Heart left ventricle (tissue), 13 donors: ENCODE measurements around the gene RAPGEFL1.

ENCODE experiments used
- POLR2A ChIP-seq, 2 donors: fragments of 450-650 bp; IDR thresholded peaks; one replicate each; pipeline ENCODE4 v1.6.1; 2017; ENCODE audit warnings: antibody characterized with exemption in 2 of 2, mild to moderate bottlenecking in 2 of 2, moderate library complexity in 2 of 2
- TF ChIP-seq, protein P1 (sequence below), 12 donors: fragments of 200-600 bp; sonication (generic) in 4 of 12; IDR thresholded peaks; one replicate each; pipeline versions ENCODE4 v1.5.0 to v1.8.0; 2018 to 2022; ENCODE audit warnings: antibody characterized with exemption in 12 of 12, mild to moderate bottlenecking in 5 of 12
- donor health status: ischemic (EF 13 %, LVEDD 7.1; RV severe dilation, severe dysfunction).
- donor health status: DM: no; HTN: yes; CAD: no.
- donor health status: DM: no; HTN: no; CAD: no.
- donor health status: ischemic (EF 25% LVEDD 6.9; RV normal size, moderate dysfunction).
- donor health status: ischemic (EF 25% LVEDD 5.7; RV mildly dilated, moderate dysfunction).
- donor health status: ischemic (EF 35%, LVEDD 5.7; RV mildly dilated, moderate dysfunction).
- donor health status: nonischemic (EF 11% LVEDD 7.7; RV severe dilation, severe dysfunction).
- donor health status: DM: yes; HTN: yes; CAD: no.
- donor health status: PGD.
- donor health status: ischemic (EF 29% LVEDD 5.4; RV normal size, mild dysfunction).
- donor health status: nonischemic (EF 23%, LVEDD 6.1; RV moderate dilation, normal function).

DNA sequence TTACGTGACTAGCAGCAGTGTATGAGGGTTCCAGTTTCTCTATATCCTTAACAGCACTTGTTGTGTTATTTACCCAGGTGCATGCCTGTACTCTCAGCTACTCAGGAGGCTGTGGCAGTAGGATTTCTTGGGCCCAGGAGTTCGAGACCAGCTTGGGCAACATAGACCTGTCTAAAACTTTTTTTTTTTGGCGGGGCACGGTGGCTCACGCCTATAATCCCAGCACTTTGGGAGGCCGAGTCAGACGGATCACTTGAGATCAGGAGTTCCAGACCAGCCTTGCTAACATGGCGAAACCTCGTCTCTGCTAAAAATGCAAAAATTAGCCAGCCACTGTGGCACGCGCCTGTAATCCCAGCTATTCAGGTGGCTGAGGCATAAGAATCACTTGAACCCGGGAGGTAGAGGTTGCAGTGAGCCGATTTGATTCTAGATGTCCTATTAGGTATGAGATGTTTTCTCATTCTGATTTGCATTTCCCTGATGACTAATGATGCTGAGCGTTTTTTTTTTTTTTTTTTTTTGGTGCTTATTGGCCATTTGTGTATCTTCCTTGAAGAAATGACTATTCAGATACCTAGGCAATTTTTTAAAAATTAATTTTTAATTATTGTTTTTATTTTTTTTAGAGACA, 23.6 kb upstream of the RAPGEFL1 start:
- TF ChIP-seq POLR2A (IDR thresholded peaks at IDR 0.05) = no peak
- TF ChIP-seq, protein P1, sequence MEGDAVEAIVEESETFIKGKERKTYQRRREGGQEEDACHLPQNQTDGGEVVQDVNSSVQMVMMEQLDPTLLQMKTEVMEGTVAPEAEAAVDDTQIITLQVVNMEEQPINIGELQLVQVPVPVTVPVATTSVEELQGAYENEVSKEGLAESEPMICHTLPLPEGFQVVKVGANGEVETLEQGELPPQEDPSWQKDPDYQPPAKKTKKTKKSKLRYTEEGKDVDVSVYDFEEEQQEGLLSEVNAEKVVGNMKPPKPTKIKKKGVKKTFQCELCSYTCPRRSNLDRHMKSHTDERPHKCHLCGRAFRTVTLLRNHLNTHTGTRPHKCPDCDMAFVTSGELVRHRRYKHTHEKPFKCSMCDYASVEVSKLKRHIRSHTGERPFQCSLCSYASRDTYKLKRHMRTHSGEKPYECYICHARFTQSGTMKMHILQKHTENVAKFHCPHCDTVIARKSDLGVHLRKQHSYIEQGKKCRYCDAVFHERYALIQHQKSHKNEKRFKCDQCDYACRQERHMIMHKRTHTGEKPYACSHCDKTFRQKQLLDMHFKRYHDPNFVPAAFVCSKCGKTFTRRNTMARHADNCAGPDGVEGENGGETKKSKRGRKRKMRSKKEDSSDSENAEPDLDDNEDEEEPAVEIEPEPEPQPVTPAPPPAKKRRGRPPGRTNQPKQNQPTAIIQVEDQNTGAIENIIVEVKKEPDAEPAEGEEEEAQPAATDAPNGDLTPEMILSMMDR (IDR thresholded peaks at IDR 0.05) = no peak
